ENCODE measurements around the gene ATPAF1.

GRCh38 chr1:46599059-46599970, 68.8 kb downstream of the ATPAF1 start:
- no peak for TF ChIP-seq POLR2A (IDR thresholded peaks at IDR 0.05)
- TF ChIP-seq, protein P1, sequence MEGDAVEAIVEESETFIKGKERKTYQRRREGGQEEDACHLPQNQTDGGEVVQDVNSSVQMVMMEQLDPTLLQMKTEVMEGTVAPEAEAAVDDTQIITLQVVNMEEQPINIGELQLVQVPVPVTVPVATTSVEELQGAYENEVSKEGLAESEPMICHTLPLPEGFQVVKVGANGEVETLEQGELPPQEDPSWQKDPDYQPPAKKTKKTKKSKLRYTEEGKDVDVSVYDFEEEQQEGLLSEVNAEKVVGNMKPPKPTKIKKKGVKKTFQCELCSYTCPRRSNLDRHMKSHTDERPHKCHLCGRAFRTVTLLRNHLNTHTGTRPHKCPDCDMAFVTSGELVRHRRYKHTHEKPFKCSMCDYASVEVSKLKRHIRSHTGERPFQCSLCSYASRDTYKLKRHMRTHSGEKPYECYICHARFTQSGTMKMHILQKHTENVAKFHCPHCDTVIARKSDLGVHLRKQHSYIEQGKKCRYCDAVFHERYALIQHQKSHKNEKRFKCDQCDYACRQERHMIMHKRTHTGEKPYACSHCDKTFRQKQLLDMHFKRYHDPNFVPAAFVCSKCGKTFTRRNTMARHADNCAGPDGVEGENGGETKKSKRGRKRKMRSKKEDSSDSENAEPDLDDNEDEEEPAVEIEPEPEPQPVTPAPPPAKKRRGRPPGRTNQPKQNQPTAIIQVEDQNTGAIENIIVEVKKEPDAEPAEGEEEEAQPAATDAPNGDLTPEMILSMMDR (IDR thresholded peaks at IDR 0.05) = no peak

All from adrenal gland (tissue), 5 donors.